Measurements from ENCODE around the gene BMF.
A peak's percentile ranks its signal among the peaks of the same experiment; 100 is the strongest.

BMF gene

GRCh38 chr15:40087991-40088928 lies 20.4 kb downstream of the BMF start:
- no peak for TF ChIP-seq EZH2phosphoT487 (IDR thresholded peaks at IDR 0.05; ENCODE audit: low read depth)
- TF ChIP-seq CTCF (IDR thresholded peaks at IDR 0.05; ENCODE audit: low read depth, low read length), result no peak
- no peak overlapping the region for H3K4me2 ChIP-seq (ENCODE audit: low read length)
- H3K79me2 ChIP-seq (ENCODE audit: low read length), result peaks cover 12% of the 10 kb centered on the region
- no peak overlapping the region for H3K9ac ChIP-seq (ENCODE audit: low read length)
- H3K4me1 ChIP-seq (ENCODE audit: low read length), result no peaks in the 10 kb centered on the region
- H3K9me3 ChIP-seq (ENCODE audit: insufficient read depth, low read length), result no peaks in the 10 kb centered on the region
- peaks cover 34% of the 10 kb centered on the region for H4K20me1 ChIP-seq (ENCODE audit: insufficient read depth, low read length)
- H3K4me3 ChIP-seq (ENCODE audit: low read length), result no peak overlapping the region
- no peak overlapping the region for H2AFZ ChIP-seq (ENCODE audit: low read depth, low read length)
- H3K27me3 ChIP-seq (ENCODE audit: low read depth, low read length), result no peaks in the 10 kb centered on the region
- H3K36me3 ChIP-seq (replicated peaks; ENCODE audit: low read depth, low read length), result peaks cover 45% of the 10 kb centered on the region
- peak overlapping the region; percentile 18 for H3K27ac ChIP-seq (ENCODE audit: low read length)

- Histone ChIP-seq H3K27me3 (ENCODE audit: low read depth, low read length) (no peaks in the 10 kb centered on the region), H3K36me3 (replicated peaks; ENCODE audit: low read depth, low read length) (peaks cover 35% of the 10 kb centered on the region), H3K9me3 (ENCODE audit: insufficient read depth, low read length) (no peaks in the 10 kb centered on the region), H3K4me3 (ENCODE audit: low read length) (no peak overlapping the region), H3K4me1 (ENCODE audit: low read length) (peaks cover 9% of the 10 kb centered on the region), H4K20me1 (ENCODE audit: insufficient read depth, low read length) (peaks cover 23% of the 10 kb centered on the region), H2AFZ (ENCODE audit: low read depth, low read length) (no peak overlapping the region), H3K9ac (ENCODE audit: low read length) (no peak overlapping the region), H3K27ac (ENCODE audit: low read length) (no peak overlapping the region), H3K4me2 (ENCODE audit: low read length) (no peak overlapping the region), H3K79me2 (ENCODE audit: low read length) (peaks cover 1% of the 10 kb centered on the region; the same call in 1 of the 2 replicates)
- no peak for TF ChIP-seq CTCF (IDR thresholded peaks at IDR 0.05; ENCODE audit: low read depth, low read length)
- no peak for TF ChIP-seq EZH2phosphoT487 (IDR thresholded peaks at IDR 0.05; ENCODE audit: low read depth)
These were observed 21.4 kb downstream of the BMF start for GRCh38 chr15:40087068-40087810.

GRCh38 chr15:40085266-40085665 lies 23.4 kb downstream of the BMF start:
- no peak overlapping the region for H2AFZ ChIP-seq (ENCODE audit: low read depth, low read length)
- no peak overlapping the region for H3K4me2 ChIP-seq (ENCODE audit: low read length)
- H3K4me3 ChIP-seq (ENCODE audit: low read length), result no peak overlapping the region
- no peaks in the 10 kb centered on the region for H3K27me3 ChIP-seq (ENCODE audit: low read depth, low read length)
- no peak for TF ChIP-seq EZH2phosphoT487 (IDR thresholded peaks at IDR 0.05; ENCODE audit: low read depth)
- no peak for TF ChIP-seq CTCF (IDR thresholded peaks at IDR 0.05; ENCODE audit: low read depth, low read length)
- H3K79me2 ChIP-seq (ENCODE audit: low read length), result no peaks in the 10 kb centered on the region
- no peaks in the 10 kb centered on the region for H3K9me3 ChIP-seq (ENCODE audit: insufficient read depth, low read length)
- H3K9ac ChIP-seq (ENCODE audit: low read length), result no peak overlapping the region
- no peak overlapping the region for H3K27ac ChIP-seq (ENCODE audit: low read length)
- peaks cover 16% of the 10 kb centered on the region for H3K36me3 ChIP-seq (replicated peaks; ENCODE audit: low read depth, low read length)
- peaks cover 29% of the 10 kb centered on the region for H3K4me1 ChIP-seq (ENCODE audit: low read length)
- H4K20me1 ChIP-seq (ENCODE audit: insufficient read depth, low read length), result peaks cover 13% of the 10 kb centered on the region

- Histone ChIP-seq H3K79me2 (ENCODE audit: low read length) (no peaks in the 10 kb centered on the region), H2AFZ (ENCODE audit: low read depth, low read length) (no peak overlapping the region), H3K9me3 (ENCODE audit: insufficient read depth, low read length) (no peaks in the 10 kb centered on the region), H3K4me1 (ENCODE audit: low read length) (peaks cover 32% of the 10 kb centered on the region), H3K27ac (ENCODE audit: low read length) (no peak overlapping the region), H3K4me2 (ENCODE audit: low read length) (no peak overlapping the region), H3K4me3 (ENCODE audit: low read length) (no peak overlapping the region), H4K20me1 (ENCODE audit: insufficient read depth, low read length) (peaks cover 7% of the 10 kb centered on the region), H3K9ac (ENCODE audit: low read length) (no peak overlapping the region), H3K27me3 (ENCODE audit: low read depth, low read length) (no peaks in the 10 kb centered on the region), H3K36me3 (replicated peaks; ENCODE audit: low read depth, low read length) (peaks cover 10% of the 10 kb centered on the region)
- TF ChIP-seq CTCF (IDR thresholded peaks at IDR 0.05; ENCODE audit: low read depth, low read length), result no peak
- no peak for TF ChIP-seq EZH2phosphoT487 (IDR thresholded peaks at IDR 0.05; ENCODE audit: low read depth)
These were observed 24.0 kb downstream of the BMF start for GRCh38 chr15:40084650-40085049.
